DMS79 (cell line): ENCODE data around the gene TP53BP1.
A peak's percentile ranks its signal among the peaks of the same experiment; 100 is the strongest.

Experiments
- DNase-seq: peaks from one replicate; lab custom pipeline; 2025; lab: John Stamatoyannopoulos, UW

The TP53BP1 gene

DNA sequence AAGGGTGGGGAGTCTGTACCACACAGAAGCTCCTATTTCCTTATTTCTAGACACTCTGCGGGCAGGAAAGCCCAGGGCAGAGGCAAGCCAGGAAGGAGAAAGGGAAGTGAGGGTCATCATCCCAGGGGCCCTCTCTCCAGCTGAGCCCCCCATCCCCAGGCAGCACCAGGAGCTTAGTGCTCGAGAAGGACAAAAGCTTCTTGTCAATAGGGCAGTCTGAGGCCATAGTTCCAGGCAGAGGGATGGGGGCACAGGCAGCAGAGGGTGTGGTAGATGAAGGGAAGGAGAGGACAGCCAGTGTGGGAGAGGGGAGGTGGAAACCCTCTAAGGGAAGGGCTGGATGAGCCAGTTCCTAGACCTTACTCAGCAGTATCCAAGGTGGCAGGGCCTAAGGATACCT is 27.2 kb upstream of the TP53BP1 start:
- no peak for DNase-seq

- no peak for DNase-seq
Observed at GRCh38 chr15:43519196-43519595, 26.2 kb upstream of the TP53BP1 start.

DNA sequence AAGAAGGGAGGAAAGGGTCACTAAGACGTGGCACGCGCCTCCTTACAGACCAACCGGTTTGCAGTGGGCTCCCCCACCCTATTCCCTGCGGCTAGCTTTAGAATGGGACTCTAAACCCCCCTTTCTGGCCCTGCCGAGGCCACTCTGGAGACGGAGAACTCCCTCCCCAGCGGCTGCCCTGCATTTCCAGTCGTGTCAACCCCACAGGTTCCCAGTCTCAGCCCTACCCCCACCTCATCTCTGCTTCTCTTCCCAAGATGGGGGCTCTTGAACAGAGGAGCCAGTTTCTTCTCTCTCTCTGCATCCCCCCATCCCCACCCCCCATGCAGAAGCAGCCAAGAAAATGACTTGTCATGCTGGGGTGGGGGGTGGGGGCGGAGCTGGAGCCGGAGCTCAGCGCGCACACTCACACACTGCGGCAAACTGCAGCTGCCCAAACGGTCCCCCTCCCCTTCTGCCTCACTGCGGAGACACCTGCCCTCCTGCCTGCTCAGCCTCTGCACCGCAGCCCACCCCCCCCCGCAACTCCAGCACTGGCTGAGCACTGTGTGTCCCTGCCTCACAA is 25.3 kb upstream of the TP53BP1 start:
- peak; percentile 17 for DNase-seq

- DNase-seq: peak; percentile 6
Observed at GRCh38 chr15:43517354-43518196, 24.6 kb upstream of the TP53BP1 start, which contains the start of gene MAP1A. Gene MAP1A, plus strand, starts transcription at chr15:43517608. Its CDS starts 3,866 bp downstream, at chr15:43521474.

GRCh38 chr15:43516801-43517353 is 23.9 kb upstream of the TP53BP1 start:
- no peak for DNase-seq

- DNase-seq: no peak
Observed at GRCh38 chr15:43516185-43516584, 23.2 kb upstream of the TP53BP1 start.

DNA sequence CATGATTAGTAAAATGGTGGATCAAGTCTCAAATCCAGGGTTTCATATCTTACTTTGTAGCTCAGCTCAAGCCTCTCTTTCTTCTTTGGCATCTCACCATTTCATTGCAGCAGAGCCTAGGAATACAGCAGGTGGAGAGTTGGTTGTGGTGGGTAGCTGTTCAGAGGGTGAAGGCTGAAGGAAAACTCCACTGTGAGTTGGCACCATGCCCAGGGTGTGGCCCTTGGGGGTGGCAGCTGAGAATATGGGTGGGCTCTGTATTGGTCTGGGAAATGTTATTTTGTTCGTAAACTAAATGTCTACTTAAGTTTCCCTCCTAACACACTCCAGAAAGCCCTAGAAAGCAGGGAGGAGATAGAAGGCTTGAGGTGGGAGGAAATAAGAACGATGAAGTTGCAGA is 22.8 kb upstream of the TP53BP1 start:
- no peak for DNase-seq

GRCh38 chr15:43514241-43515057 is 21.5 kb upstream of the TP53BP1 start:
- DNase-seq: no peak

DNA sequence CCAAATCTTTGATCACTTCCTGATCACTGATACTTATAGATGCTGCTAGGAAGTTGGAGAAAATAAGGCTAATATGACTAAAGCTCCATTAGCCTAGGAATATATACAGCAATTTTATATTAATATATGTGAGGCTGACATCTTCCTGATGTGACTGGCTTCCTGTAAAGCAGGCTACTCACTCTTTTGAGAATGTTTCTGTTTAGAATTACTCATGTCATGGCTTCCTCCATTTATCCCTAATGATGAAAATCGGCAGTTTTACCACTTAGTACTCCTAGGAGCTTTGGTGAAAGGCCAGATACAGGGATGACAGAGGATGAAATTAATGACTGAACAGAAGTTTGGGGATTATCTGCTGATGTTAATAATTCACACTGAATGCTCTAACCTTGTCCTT is 20.6 kb upstream of the TP53BP1 start:
- no peak for DNase-seq

GRCh38 chr15:43511012-43511885 is 18.3 kb upstream of the TP53BP1 start:
- no peak for DNase-seq

- peak; percentile 82 for DNase-seq
Observed at GRCh38 chr15:43510200-43511011, 17.4 kb upstream of the TP53BP1 start.

- no peak for DNase-seq
Observed at GRCh38 chr15:43509660-43510199, 16.8 kb upstream of the TP53BP1 start.

- no peak for DNase-seq
Observed at GRCh38 chr15:43508991-43509659, 16.2 kb upstream of the TP53BP1 start.

DNA sequence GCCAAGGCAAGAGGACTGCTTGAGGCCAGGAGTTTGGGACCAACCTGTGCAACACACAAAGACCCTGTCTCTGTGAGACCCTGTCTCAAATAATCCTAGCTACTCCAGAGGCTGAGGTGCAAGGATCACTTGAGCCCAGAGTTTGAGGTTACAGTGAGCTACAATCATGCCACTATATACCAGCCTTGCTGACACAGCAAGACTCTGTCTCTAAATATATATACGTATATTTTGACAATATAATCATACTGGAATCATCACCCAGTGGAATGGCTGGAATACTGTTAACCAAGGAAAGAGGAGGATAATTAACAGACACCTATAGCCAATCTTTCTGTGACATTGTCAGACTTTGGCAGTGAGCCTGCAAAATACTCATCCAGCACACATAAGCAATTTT is 15.5 kb upstream of the TP53BP1 start:
- DNase-seq: no peak

- DNase-seq: no peak
Observed at GRCh38 chr15:43505738-43506137, 12.8 kb upstream of the TP53BP1 start.

- DNase-seq: no peak
Observed at GRCh38 chr15:43499635-43500034, 6.7 kb upstream of the TP53BP1 start.

DNA sequence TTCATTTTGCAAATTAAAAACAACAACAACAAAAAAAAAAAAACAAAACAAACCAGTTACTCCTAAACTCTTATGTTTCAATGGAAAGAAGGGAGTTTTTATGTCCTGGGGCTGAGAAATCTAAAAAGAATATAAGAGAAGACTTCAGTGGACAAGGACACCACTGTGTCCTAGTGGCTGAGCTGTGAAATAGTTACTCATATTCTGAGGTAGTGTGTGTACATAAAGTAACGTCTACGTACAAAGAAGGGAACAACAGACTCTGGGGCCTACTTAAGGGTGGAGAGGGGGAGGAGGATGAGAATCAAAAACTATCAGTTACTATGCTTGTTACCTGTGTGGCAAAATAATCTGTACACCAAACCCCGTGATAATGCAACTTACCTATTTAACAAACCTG is 6.0 kb upstream of the TP53BP1 start:
- DNase-seq: no peak

- no peak for DNase-seq
Observed at GRCh38 chr15:43493703-43494472, 932 bp upstream of the TP53BP1 start.

DNA sequence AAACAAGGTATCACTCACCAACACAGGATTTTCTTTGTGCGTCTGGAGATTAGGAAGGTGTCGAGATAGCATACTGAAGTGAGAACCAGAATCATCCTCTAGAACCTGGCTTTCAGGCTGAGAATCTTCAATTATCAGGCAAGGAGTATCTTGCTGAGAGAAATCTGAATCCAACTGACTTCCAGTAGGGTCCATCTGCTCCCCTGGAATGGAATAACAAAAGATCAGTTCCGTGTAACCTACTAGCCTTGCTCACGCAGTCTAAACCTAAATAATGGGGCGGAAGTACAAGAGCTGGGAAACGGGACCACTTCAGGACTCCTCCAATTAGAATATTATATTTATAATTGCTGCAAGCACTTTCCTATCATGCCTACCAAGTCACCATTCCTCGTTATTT is 690 bp downstream of the TP53BP1 start:
- DNase-seq: no peak
